NT2/D1 (cell line): Measurements from ENCODE around the gene PHACTR2.

ENCODE experiments used
- SUZ12 ChIP-seq: IDR thresholded peaks from 2 replicates; pipeline ENCODE4 v1.6.1; 2011; ENCODE audit not compliant: insufficient read length, insufficient read depth; ENCODE audit errors: extremely low read depth
- YY1 ChIP-seq: IDR thresholded peaks from 2 replicates; pipeline ENCODE4 v1.6.1; 2011; ENCODE audit not compliant: insufficient read length, insufficient read depth
- ZNF274 ChIP-seq: IDR thresholded peaks from 2 replicates; pipeline ENCODE4 v1.6.1; 2011; ENCODE audit warnings: mild to moderate bottlenecking, low read depth, low read length

- TF ChIP-seq ZNF274 (no peak), SUZ12 (no peak), YY1 (no peak)
Observed at GRCh38 chr6:143682805-143683204, 5.0 kb downstream of the PHACTR2 start.
